ENCODE measurements around the gene TMEM100.

The TMEM100 gene

GRCh38 chr17:55709440-55709839 lies 13.2 kb downstream of the TMEM100 start:
- no peak for DNase-seq (ENCODE audit: low spot score)
- no peak overlapping the region for H3K27ac ChIP-seq
- H3K4me3 ChIP-seq = no peak overlapping the region
- TF ChIP-seq, protein P1, sequence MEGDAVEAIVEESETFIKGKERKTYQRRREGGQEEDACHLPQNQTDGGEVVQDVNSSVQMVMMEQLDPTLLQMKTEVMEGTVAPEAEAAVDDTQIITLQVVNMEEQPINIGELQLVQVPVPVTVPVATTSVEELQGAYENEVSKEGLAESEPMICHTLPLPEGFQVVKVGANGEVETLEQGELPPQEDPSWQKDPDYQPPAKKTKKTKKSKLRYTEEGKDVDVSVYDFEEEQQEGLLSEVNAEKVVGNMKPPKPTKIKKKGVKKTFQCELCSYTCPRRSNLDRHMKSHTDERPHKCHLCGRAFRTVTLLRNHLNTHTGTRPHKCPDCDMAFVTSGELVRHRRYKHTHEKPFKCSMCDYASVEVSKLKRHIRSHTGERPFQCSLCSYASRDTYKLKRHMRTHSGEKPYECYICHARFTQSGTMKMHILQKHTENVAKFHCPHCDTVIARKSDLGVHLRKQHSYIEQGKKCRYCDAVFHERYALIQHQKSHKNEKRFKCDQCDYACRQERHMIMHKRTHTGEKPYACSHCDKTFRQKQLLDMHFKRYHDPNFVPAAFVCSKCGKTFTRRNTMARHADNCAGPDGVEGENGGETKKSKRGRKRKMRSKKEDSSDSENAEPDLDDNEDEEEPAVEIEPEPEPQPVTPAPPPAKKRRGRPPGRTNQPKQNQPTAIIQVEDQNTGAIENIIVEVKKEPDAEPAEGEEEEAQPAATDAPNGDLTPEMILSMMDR (IDR thresholded peaks at IDR 0.05) = no peak

- Histone ChIP-seq H3K4me3 (no peak overlapping the region), H3K27ac (no peak overlapping the region)
- DNase-seq (ENCODE audit: low spot score) = no peak
- TF ChIP-seq, protein P1 (IDR thresholded peaks at IDR 0.05) = no peak
Measured at GRCh38 chr17:55708175-55708974, 14.3 kb downstream of the TMEM100 start.

GRCh38 chr17:55706808-55707773 lies 15.6 kb downstream of the TMEM100 start:
- no peak for DNase-seq (ENCODE audit: low spot score)
- Histone ChIP-seq H3K27ac (no peak overlapping the region), H3K4me3 (no peak overlapping the region)
- TF ChIP-seq, protein P1 (IDR thresholded peaks at IDR 0.05) = no peak

- DNase-seq (ENCODE audit: low spot score) = no peak
- no peak overlapping the region for H3K4me3 ChIP-seq
- no peak overlapping the region for H3K27ac ChIP-seq
- TF ChIP-seq, protein P1 (IDR thresholded peaks at IDR 0.05) = no peak
Measured at GRCh38 chr17:55705847-55706246, 16.8 kb downstream of the TMEM100 start.

GRCh38 chr17:55704401-55704800 lies 18.3 kb downstream of the TMEM100 start:
- no peak overlapping the region for H3K27ac ChIP-seq
- TF ChIP-seq, protein P1 (IDR thresholded peaks at IDR 0.05) = no peak

GRCh38 chr17:55702150-55702549 lies 20.5 kb downstream of the TMEM100 start:
- DNase-seq (ENCODE audit: low spot score) = no peak
- H3K4me3 ChIP-seq = no peak overlapping the region
- TF ChIP-seq, protein P1 (IDR thresholded peaks at IDR 0.05) = no peak
- no peak overlapping the region for H3K27ac ChIP-seq

More at GRCh38 chr17:55704401-55704800, 18.3 kb downstream of the TMEM100 start:
- no peak overlapping the region for H3K4me3 ChIP-seq
- no peak for DNase-seq (ENCODE audit: low spot score)

Measured in coronary artery (tissue), 2 donors.